Fibroblast of lung (primary cell): Measurements from ENCODE around the gene ZNF285. TPM values are rescaled to one million over a fixed set of nuclear protein-coding genes. Genes with fewer than 3 reads are reported as not detected.

Source experiments
- DNase-seq, 2 donors: peaks; one replicate each; pipeline versions ENCODE4 v3.0.0 to v3.0.0-alpha.2; 2010; ENCODE audit warnings: low read depth in 2 of 2
- H2AFZ ChIP-seq: 2 replicates; pipeline ENCODE4 v1.5.1; 2012; ENCODE audit warnings: low read length, control low read depth, inconsistent platforms
- H3K27ac ChIP-seq: 2 replicates; pipeline ENCODE4 v1.5.1; 2011; ENCODE audit warnings: low read length, control low read depth; ENCODE audit not compliant: insufficient read depth
- H3K27me3 ChIP-seq: 2 replicates; pipeline ENCODE4 v1.5.1; 2011; ENCODE audit warnings: mild to moderate bottlenecking, low read length; ENCODE audit not compliant: control insufficient read depth, insufficient read depth
- H3K36me3 ChIP-seq: 2 replicates; pipeline ENCODE4 v1.5.1; 2011; ENCODE audit warnings: low read length; ENCODE audit not compliant: control insufficient read depth, insufficient read depth
- H3K4me1 ChIP-seq: 2 replicates; pipeline ENCODE4 v1.5.1; 2011; ENCODE audit warnings: low read length; ENCODE audit not compliant: control insufficient read depth, insufficient read depth; ENCODE audit errors: extremely low read depth
- H3K4me2 ChIP-seq: 2 replicates; pipeline ENCODE4 v1.5.1; 2011; ENCODE audit warnings: low read length, control low read depth; ENCODE audit not compliant: insufficient read depth; ENCODE audit errors: extremely low read depth
- H3K4me3 ChIP-seq, 4 experiments: fragments of 200-600 bp in 1 of 4; sonication (generic) in 1 of 4; replicated peaks in 1 of 4; 2 replicates each; pipeline ENCODE4 v1.5.1; 2011 to 2016; ENCODE audit warnings: low read length in 4 of 4, low read depth in 3 of 4, mild to moderate bottlenecking in 3 of 4, control low read depth in 2 of 4, inconsistent platforms in 1 of 4, mixed read lengths in 1 of 4; ENCODE audit not compliant: insufficient read depth in 1 of 4; ENCODE audit errors: control extremely low read depth in 1 of 4
- H3K79me2 ChIP-seq: 2 replicates; pipeline ENCODE4 v1.5.1; 2012; ENCODE audit warnings: mild to moderate bottlenecking, low read length, inconsistent platforms; ENCODE audit not compliant: control insufficient read depth, insufficient read depth
- H3K9ac ChIP-seq: 2 replicates; pipeline ENCODE4 v1.5.1; 2011; ENCODE audit warnings: mild to moderate bottlenecking, low read length, control low read depth; ENCODE audit not compliant: insufficient read depth
- H3K9me3 ChIP-seq: 2 replicates; pipeline ENCODE4 v1.5.1; 2012; ENCODE audit warnings: low read depth, low read length; ENCODE audit not compliant: control insufficient read depth, insufficient read depth
- H4K20me1 ChIP-seq: 2 replicates; pipeline ENCODE4 v1.5.1; 2011; ENCODE audit warnings: low read length; ENCODE audit not compliant: control insufficient read depth, insufficient read depth; ENCODE audit errors: extremely low read depth
- EZH2 ChIP-seq: IDR thresholded peaks from 2 replicates; pipeline ENCODE4 v1.5.1; 2012; ENCODE audit warnings: low read length, control low read depth, mild to moderate bottlenecking; ENCODE audit errors: missing control alignments
- polyA plus RNA-seq, 2 donors: library from polyadenylated mRNA; depleted of rRNA in 1 of 2; stranded (reverse) in 1 of 2; unstranded in 1 of 2; fragments of >200 nt; gene quantifications; 2 replicates each; pipeline ENCODE4 v1.2.1, GENCODE V29; 2011 to 2012; ENCODE audit warnings: missing spikeins in 1 of 2
- total RNA-seq: library from RNA; depleted of rRNA; stranded (reverse); fragments of >200 nt; gene quantifications from 2 replicates; pipeline ENCODE4 v1.2.1, GENCODE V29; 2014
- TF ChIP-seq, protein P1 (sequence below), 2 donors: IDR thresholded peaks in 1 of 2; conservative IDR thresholded peaks in 1 of 2; 1 replicate in 1 of 2; 2 replicates in 1 of 2; pipeline ENCODE4 v1.5.1; 2011 to 2012; ENCODE audit warnings: low read length in 2 of 2, control low read depth in 1 of 2, inconsistent platforms in 1 of 2, low read depth in 1 of 2, mild to moderate bottlenecking in 1 of 2

Gene ZNF285
- total and polyA plus RNA-seq, 2 donors (not counting 1 experiment from before 2014, with no cell fraction given) = 1.9 to 5.0 TPM

GRCh38 chr19:44356383-44357111 lies 44.9 kb downstream of the ZNF285 start, which contains the start of gene ZNF112:
Gene ZNF112 (minus strand): TSS chr19:44356680. CDS start chr19:44340539, 16,141 bp downstream.
- H2AFZ ChIP-seq = peak within 1 kb of the TSS; percentile 97
- peak within 1 kb of the TSS; percentile 66 for H3K9ac ChIP-seq
- peaks cover 5% of the 10 kb centered on the region for H3K79me2 ChIP-seq
- peak within 1 kb of the TSS; percentile 77 to 90 (median 82) for H3K4me3 ChIP-seq
- no peaks in the 10 kb centered on the region for H3K36me3 ChIP-seq
- H3K27ac ChIP-seq = peak within 1 kb of the TSS; percentile 46
- H3K4me2 ChIP-seq = peak within 1 kb of the TSS; percentile 66
- no peaks in the 10 kb centered on the region for H3K27me3 ChIP-seq
- H4K20me1 ChIP-seq = no peaks in the 10 kb centered on the region
- DNase-seq = peak; percentile 92 to 93
- no peaks in the 10 kb centered on the region for H3K9me3 ChIP-seq
- TF ChIP-seq EZH2 = no peak
- TF ChIP-seq, protein P1, sequence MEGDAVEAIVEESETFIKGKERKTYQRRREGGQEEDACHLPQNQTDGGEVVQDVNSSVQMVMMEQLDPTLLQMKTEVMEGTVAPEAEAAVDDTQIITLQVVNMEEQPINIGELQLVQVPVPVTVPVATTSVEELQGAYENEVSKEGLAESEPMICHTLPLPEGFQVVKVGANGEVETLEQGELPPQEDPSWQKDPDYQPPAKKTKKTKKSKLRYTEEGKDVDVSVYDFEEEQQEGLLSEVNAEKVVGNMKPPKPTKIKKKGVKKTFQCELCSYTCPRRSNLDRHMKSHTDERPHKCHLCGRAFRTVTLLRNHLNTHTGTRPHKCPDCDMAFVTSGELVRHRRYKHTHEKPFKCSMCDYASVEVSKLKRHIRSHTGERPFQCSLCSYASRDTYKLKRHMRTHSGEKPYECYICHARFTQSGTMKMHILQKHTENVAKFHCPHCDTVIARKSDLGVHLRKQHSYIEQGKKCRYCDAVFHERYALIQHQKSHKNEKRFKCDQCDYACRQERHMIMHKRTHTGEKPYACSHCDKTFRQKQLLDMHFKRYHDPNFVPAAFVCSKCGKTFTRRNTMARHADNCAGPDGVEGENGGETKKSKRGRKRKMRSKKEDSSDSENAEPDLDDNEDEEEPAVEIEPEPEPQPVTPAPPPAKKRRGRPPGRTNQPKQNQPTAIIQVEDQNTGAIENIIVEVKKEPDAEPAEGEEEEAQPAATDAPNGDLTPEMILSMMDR (conservative IDR thresholded peaks at IDR 0.05 in 1 of 2, IDR thresholded peaks at IDR 0.05 in 1 of 2; ENCODE audit: low read depth in 1 of 2, low read length in 2 of 2) = no peak
- peaks cover 4% of the 10 kb centered on the region for H3K4me1 ChIP-seq

DNA sequence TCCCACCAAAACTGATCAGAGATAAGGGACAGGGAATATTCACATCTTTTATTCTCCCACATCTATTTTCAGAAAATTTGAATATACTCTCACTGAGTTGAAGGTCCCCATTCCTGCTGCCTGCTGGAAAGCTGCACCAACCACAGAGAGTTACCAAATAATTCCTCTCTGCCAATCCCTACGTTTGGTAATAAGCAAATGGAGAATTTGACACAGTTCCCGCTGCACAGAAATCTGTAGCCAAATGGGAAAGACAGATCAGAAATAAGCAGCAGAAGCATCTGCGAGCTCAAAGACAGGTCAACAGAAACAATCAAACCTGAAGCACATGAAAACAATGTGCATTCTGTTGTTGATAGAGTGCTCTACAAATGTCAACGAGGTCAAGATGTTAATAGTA lies 54.9 kb downstream of the ZNF285 start:
- H3K79me2 ChIP-seq = peaks cover 2% of the 10 kb centered on the region
- no peak for DNase-seq

GRCh38 chr19:44345959-44346358 lies 55.4 kb downstream of the ZNF285 start:
- Histone ChIP-seq H2AFZ (no peak overlapping the region), H4K20me1 (no peaks in the 10 kb centered on the region), H3K27me3 (no peaks in the 10 kb centered on the region), H3K79me2 (peaks cover 2% of the 10 kb centered on the region), H3K9ac (no peak overlapping the region), H3K36me3 (no peaks in the 10 kb centered on the region), H3K27ac (no peak overlapping the region), H3K4me3 (no peak overlapping the region), H3K4me1 (no peaks in the 10 kb centered on the region), H3K9me3 (no peaks in the 10 kb centered on the region), H3K4me2 (no peak overlapping the region)
- peak in 1 of 2 donors; percentile 9 for DNase-seq
- TF ChIP-seq, protein P1 (conservative IDR thresholded peaks at IDR 0.05 in 1 of 2, IDR thresholded peaks at IDR 0.05 in 1 of 2; ENCODE audit: low read depth in 1 of 2, low read length in 2 of 2) = no peak
- no peak for TF ChIP-seq EZH2

More for the DNA sequence above, 54.9 kb downstream of the ZNF285 start:
- Histone ChIP-seq H3K4me3 (no peak overlapping the region), H3K9ac (no peak overlapping the region), H2AFZ (no peak overlapping the region), H3K36me3 (no peaks in the 10 kb centered on the region), H4K20me1 (no peaks in the 10 kb centered on the region), H3K4me1 (no peaks in the 10 kb centered on the region), H3K27me3 (no peaks in the 10 kb centered on the region), H3K27ac (no peak overlapping the region), H3K9me3 (no peaks in the 10 kb centered on the region), H3K4me2 (no peak overlapping the region)
- TF ChIP-seq EZH2 = no peak
- TF ChIP-seq, protein P1 (conservative IDR thresholded peaks at IDR 0.05 in 1 of 2, IDR thresholded peaks at IDR 0.05 in 1 of 2; ENCODE audit: low read depth in 1 of 2, low read length in 2 of 2) = no peak
